GM13977 (cell line): ENCODE data around the gene SLU7.
A peak's percentile ranks its signal among the peaks of the same experiment; 100 is the strongest.

Source experiments
- DNase-seq: peaks from one replicate; pipeline ENCODE4 v3.0.0; 2012; ENCODE audit warnings: low spot score
- in situ Hi-C: fragments of 300-500 bp; cut with MboI; formaldehyde crosslinking; loops from one replicate; pipeline ENCODE4 v1.12.0; 2022; ENCODE audit warnings: low sequenced_read_pairs, low pct_unique_long_range_greater_than_20kb, mixed read lengths, inconsistent platforms; ENCODE audit not compliant: unreplicated experiment
- TF ChIP-seq, protein P1 (sequence below): IDR thresholded peaks from 2 replicates; pipeline ENCODE4 v1.5.1; 2012; ENCODE audit warnings: mild to moderate bottlenecking, control low read depth; ENCODE audit not compliant: insufficient read depth; ENCODE audit errors: extremely low read depth, missing control alignments

SLU7 gene

DNA sequence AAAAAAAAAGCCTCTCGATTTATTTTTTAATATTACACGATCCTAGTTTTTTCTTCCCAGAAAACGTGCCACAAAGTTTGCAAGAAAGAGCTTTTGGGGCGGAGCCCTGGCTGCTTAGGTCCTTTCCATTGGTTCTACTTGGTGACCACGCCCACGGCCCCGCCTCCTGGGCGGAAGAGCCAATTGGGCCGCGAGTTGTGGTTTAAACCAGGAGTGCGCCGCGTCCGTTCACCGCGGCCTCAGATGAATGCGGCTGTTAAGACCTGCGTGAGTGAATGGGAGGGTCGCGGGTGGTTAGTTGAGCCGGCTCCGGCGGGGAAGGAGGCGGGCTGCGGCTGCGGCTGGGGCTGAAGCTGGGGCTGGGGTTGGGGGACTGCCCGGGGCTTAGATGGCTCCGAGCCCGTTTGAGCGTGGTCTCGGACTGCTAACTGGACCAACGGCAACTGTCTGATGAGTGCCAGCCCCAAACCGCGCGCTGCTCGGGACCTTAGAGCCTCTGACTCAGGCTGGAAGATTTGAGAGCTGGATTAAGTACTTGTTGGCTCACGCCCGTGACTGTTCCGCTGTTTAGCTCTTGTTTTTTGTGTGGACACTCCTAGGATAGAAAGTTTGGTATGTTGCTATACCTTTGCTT is 2.9 kb upstream of the SLU7 start, which contains the start of gene PTTG1:
PTTG1 (plus strand) TSS at position 231 of the 634 bp plus-strand sequence. CDS start 458 bp downstream, outside the sequence.
- TF ChIP-seq, protein P1, sequence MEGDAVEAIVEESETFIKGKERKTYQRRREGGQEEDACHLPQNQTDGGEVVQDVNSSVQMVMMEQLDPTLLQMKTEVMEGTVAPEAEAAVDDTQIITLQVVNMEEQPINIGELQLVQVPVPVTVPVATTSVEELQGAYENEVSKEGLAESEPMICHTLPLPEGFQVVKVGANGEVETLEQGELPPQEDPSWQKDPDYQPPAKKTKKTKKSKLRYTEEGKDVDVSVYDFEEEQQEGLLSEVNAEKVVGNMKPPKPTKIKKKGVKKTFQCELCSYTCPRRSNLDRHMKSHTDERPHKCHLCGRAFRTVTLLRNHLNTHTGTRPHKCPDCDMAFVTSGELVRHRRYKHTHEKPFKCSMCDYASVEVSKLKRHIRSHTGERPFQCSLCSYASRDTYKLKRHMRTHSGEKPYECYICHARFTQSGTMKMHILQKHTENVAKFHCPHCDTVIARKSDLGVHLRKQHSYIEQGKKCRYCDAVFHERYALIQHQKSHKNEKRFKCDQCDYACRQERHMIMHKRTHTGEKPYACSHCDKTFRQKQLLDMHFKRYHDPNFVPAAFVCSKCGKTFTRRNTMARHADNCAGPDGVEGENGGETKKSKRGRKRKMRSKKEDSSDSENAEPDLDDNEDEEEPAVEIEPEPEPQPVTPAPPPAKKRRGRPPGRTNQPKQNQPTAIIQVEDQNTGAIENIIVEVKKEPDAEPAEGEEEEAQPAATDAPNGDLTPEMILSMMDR, result no peak
- in situ Hi-C loops, result no loop called here
- peak; percentile 84 for DNase-seq

DNA sequence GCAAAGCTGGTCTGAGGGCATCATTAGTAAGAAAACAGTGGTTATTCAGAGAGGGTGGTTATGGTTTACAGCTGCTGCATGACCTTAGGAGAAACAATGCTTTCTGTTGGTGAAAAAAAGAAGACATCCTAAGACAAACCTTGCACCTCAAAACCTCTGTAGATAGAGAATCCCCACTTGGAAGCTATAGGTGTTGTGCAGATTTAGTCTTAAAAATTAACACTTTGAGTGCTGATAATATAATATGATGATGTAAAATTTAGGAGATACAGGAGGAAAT is 1.4 kb upstream of the SLU7 start:
- DNase-seq, result no peak
- TF ChIP-seq, protein P1, result no peak
- in situ Hi-C loops, result no loop called here

DNA sequence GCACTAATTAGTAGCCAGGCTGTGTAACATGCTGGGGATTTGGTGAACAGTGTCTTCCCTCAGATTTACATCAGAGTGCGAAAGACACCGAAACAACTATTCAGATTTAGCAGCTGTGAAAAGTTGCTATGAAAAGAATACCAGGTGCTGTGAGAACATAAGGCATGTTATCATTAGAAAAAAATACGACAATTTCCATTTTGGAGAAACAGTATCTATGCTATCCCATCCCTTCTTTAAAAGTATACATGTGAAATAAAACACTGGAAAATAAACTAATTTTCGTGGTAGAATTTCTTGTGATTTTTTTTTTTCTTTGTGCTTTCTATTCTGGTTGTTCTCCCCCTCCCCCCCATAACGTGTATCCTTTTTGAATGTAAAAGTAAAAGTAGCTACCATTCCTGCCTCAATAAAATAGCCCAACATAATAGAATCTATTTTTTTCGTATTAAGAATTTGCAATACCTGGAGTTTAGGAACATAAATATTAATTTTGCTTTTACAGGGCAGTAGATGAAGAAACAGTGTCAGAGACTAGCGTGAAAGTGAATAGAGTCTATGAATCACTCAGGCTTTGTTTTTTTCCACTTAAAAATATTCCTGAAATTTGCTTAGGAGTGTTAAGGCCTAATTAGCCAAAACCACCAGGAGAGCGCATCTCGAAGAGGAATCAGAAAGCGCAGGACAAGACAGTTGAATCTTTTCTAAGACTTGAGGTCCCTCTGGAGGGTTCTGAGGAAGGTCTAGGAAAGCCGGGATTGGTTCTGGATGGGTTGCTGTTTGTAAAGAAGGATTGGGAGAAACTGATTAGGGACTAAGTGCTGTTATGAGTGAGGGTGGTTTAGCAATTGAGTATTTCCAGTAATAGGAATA is 813 bp upstream of the SLU7 start:
- TF ChIP-seq, protein P1, result no peak
- no peak for DNase-seq
- in situ Hi-C loops, result no loop called here

DNA sequence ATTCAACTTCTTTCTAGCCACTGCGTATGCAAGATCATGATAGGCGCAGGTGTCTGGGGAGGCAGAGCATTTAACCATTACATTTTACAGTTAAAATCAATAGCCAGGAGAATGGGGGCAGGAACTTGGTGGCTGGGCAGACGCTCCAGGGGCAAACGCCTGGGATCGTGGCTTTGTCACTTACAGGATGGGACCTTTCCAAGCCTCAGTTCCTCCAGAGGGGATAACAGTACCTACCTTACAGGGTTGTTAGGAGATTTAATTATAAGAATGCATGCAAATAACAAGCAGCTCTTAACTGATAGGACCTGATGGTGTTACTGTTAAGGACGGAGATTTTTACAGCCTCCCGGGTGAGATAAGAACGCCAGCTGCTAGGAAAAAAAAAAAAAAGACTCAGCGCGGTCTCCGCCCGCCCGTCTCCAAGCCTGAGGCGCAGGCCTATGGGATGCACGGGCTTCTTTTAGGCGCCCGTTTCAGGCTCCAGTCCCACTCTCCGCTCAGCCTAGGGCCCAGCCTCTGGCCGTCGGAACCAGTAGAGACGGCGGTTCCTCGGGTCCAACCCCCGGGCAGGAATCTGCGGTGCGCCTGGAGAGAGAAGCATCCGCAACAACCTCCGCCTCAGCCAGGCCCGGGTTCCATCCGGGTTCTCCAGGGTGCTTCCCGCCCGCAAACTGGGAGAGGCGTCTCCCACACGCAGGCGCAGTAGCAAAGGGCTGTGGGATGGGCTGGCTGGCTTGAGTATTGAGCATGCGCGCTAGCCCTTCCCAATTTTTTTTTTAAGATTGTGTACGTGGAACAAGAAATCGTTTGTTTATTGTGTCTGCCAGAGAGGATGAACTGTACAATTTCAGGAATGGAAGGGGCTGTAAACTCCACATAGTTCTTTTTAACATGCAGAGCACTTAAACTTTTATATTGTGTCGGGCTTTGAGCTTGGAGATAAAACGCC is 19.2 kb downstream of the SLU7 start, which contains the start of gene FAM200C:
FAM200C (minus strand) TSS at position 653 of the 952 bp plus-strand sequence. CDS start 4,564 bp downstream, outside the sequence.
- TF ChIP-seq, protein P1, result no peak
- in situ Hi-C loops, result no loop called here
- DNase-seq, result peak; percentile 85

DNA sequence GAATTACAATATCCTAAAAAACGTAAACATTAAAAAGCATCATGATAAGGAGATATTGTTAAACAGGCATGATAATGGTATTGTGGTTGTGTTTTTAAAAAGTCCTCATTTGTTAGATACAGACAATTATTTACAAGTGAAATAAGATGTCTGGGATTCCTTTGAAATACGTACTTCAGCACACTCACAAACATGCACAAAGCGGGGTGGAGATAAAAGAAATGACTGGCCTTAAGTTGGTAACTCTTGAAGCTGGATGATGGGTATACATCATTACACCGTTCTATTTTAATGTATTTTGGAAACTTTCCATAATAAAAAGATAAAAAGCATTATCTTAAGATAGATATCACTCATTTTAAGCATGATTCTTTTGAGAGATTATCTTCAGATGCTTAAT is 20.1 kb downstream of the SLU7 start:
- no peak for DNase-seq
- TF ChIP-seq, protein P1, result no peak
- in situ Hi-C loops, result no loop called here

DNA sequence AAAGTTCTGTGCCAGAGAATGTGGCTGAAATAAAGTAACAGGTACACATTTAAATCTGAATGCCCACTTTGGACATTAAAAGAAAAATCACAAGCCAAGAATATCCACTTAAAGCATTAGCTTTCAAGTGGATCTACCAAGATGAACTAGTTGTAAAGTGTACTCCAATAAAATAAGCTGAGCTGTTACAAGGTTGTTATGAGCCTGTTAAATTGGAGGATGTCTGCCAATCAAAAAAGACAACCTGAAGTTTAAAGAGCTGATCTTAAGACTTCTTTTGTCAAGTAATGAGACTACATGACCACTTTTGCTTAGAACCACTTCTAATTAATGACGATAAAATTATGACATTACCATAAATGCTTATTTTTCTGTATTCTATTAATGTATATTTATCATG is 21.4 kb downstream of the SLU7 start:
- no peak for DNase-seq
- in situ Hi-C loops, result no loop called here
- TF ChIP-seq, protein P1, result no peak
